Amniotic epithelial cell (primary cell): ENCODE data around the gene ACACA.
"Not testable (repeated sequence)": the region's sequence is repeated elsewhere in the genome, so short reads cannot be mapped to it uniquely, and the experiment has no call there.

ENCODE experiments used
- DNase-seq: peaks from one replicate; pipeline ENCODE4 v3.0.0-alpha.2; 2010; ENCODE audit warnings: low read depth

The ACACA gene

GRCh38 chr17:37098152-37098551 is 308.5 kb downstream of the ACACA start:
- DNase-seq, result no peak

GRCh38 chr17:37097154-37097553 is 309.5 kb downstream of the ACACA start:
- no peak for DNase-seq

- DNase-seq, result no peak
Measured at GRCh38 chr17:37096071-37096470, 310.6 kb downstream of the ACACA start.

- peak; percentile 65 for DNase-seq
Measured at GRCh38 chr17:37094391-37094790, 312.2 kb downstream of the ACACA start.

GRCh38 chr17:37092701-37093100 is 313.9 kb downstream of the ACACA start:
- DNase-seq, result no peak

- peak; percentile 38 for DNase-seq
Measured at GRCh38 chr17:37092071-37092470, 314.6 kb downstream of the ACACA start.

- no peak for DNase-seq
Measured at GRCh38 chr17:37090941-37091340, 315.7 kb downstream of the ACACA start.

GRCh38 chr17:37089956-37090355 is 316.7 kb downstream of the ACACA start:
- DNase-seq, result no peak

GRCh38 chr17:37088913-37089312 is 317.7 kb downstream of the ACACA start:
- no peak for DNase-seq

- no peak for DNase-seq
Measured at GRCh38 chr17:37088459-37088858, 318.2 kb downstream of the ACACA start.

- DNase-seq, result no peak
Measured at GRCh38 chr17:37087683-37088082, 319.0 kb downstream of the ACACA start.

- DNase-seq, result no peak
Measured at GRCh38 chr17:37086948-37087347, 319.7 kb downstream of the ACACA start.

GRCh38 chr17:37086334-37086733 is 320.3 kb downstream of the ACACA start:
- no peak for DNase-seq

GRCh38 chr17:37084372-37084771 is 322.3 kb downstream of the ACACA start:
- no peak for DNase-seq

GRCh38 chr17:37083456-37083855 is 323.2 kb downstream of the ACACA start:
- no peak for DNase-seq

- no peak for DNase-seq
Measured at GRCh38 chr17:37082985-37083384, 323.7 kb downstream of the ACACA start.

- no peak for DNase-seq
Measured at GRCh38 chr17:37082311-37082860, 324.2 kb downstream of the ACACA start.

- peak; percentile 30 for DNase-seq
Measured at GRCh38 chr17:37081287-37081686, 325.3 kb downstream of the ACACA start.

GRCh38 chr17:37079735-37080134 is 326.9 kb downstream of the ACACA start:
- DNase-seq, result peak; percentile 72

- DNase-seq, result no peak
Measured at GRCh38 chr17:37079065-37079708, 327.4 kb downstream of the ACACA start.

- DNase-seq, result not testable (repeated sequence)
Measured at GRCh38 chr17:37073464-37073863, 333.2 kb downstream of the ACACA start.

GRCh38 chr17:37069087-37069486 is 337.5 kb downstream of the ACACA start:
- DNase-seq, result no peak

- DNase-seq, result no peak
Measured at GRCh38 chr17:37068266-37068665, 338.4 kb downstream of the ACACA start.

- DNase-seq, result peak; percentile 80
Measured at GRCh38 chr17:37067555-37068111, 339.0 kb downstream of the ACACA start.
